Limb (tissue), 2 donors: ENCODE results near the gene THPO.

Experiments used
- DNase-seq, 2 donors: peaks; one replicate each; pipeline ENCODE4 v3.0.0-alpha.2; 2016; ENCODE audit errors: extremely low spot score in 2 of 2

The THPO gene

DNA sequence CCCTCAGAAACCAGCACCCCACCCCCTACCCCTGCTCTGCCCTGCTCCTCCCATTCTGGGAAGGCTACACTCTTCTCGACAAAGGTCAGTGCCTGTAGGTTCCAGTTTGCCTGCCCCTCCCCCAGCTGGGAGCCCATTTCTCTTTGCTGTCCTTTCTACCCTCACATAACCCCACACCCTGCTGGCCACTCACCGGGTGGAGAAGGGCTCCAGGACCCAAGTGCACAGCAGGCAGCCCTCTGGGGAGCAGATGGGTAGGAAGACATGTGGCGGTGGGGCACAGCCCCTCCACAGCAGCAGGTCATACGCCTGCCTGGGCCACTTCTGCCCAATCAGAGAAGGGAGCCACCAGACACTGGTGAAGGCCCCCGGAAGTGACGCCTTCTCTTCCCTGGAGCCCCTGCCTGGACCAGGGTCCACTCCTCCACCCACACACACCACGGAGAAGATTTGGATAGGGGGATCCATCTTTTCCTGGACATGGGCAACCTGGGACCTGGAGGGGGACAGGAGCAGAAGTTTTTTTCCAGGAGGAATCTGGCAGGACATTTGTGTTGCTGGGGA, at the start of gene THPO:
Gene THPO, minus strand, starts transcription at position 326 of the 564 bp plus-strand sequence. CDS start 1,948 bp downstream, outside the sequence.
- peak in 1 of 2 donors; percentile 39 for DNase-seq

DNA sequence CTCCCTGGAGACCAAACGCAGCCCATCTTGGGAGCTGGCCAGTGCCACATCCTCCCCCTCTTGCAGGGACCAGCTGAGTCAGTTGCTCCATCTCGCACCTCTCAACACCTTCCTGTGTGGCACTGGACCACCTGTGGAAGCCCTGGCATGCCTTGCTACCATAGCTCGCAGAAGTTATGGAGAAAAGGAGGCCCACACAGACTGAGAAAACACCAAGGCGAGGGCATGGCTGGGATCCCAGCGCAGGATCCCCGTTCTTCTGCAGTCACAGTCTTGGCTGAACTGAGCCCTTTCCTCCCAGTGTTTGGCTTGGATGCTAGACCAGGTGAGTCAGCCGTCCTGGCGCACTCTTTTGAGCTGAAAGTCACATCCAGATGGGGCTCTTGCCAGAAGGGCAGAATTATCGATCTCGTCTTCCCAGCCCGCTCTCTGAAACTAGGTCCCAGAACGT, 48.7 kb upstream of the THPO start:
- peak in 1 of 2 donors; percentile 48 for DNase-seq

DNA sequence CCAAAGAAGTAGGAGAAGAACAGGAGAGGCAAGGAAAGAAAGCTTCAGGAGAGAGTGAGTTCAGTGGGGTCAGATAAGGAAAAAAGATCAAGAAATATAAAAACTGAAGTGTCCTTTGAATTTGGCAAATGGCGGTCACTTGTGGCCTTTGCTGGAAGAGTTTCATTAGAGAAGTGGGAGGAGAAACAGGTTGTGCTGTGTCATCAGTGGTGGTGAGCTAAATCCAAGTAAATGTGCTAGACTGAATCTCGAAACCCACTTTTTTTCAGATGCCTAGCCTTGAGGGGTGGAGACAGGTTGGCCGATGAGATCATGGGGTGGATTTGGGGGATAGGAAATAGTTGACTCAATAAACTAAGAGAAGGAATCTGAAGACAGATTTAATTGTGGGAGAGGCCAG, 45.6 kb upstream of the THPO start:
- DNase-seq = no peak

- DNase-seq = no peak
These were observed 41.2 kb upstream of the THPO start for GRCh38 chr3:184419171-184419570.

GRCh38 chr3:184417619-184418327, 39.8 kb upstream of the THPO start:
- peak in 1 of 2 donors; percentile 70 for DNase-seq

DNA sequence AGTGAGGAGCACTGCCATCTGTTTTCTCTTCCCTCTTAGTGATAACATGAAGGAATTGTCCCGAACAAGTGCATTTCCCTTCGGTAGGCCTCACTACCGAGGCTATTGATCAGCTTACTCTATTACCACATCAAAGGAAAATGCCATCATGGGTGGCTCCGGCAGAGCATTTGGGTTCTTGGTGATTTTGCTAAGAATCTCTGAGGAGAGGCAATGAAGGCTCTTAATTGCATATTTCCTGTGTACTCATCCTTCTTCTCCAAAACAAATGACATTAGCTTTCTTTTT, 37.1 kb upstream of the THPO start:
- no peak for DNase-seq

- no peak for DNase-seq
These were observed 36.6 kb upstream of the THPO start for GRCh38 chr3:184414418-184415202.

GRCh38 chr3:184409946-184410500, 32.0 kb upstream of the THPO start:
- no peak for DNase-seq

DNA sequence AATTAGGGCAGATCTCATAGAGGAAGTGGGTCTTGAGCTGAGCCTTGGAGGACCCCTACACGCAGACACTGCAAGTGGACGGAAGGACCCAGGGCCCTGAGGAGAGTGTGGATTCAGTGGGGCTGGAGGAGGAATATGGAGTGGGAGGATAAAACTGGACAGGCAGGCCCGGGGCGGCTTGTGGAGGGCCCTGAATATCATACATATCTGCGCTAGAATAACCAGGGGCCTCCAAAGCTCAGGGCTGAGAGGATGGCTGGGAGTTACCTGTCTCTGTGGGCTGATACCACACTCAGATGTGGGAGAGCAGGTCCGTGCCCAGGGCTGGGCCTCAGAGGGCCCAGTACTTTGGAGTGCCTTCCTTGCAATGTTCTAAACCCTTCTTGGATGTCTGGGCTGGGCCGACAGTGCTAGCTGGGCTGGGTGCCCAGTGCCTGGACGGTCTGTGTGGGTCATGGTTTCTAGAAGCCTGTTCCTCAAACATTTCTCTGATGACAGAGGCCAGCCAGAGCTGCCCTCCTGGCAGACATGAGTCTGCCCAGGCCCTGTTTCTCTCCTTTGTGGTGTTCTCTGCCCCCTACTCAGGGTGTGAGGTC, 31.4 kb upstream of the THPO start:
- no peak for DNase-seq

GRCh38 chr3:184405075-184406030, 27.3 kb upstream of the THPO start:
- no peak for DNase-seq

GRCh38 chr3:184399410-184399809, 21.4 kb upstream of the THPO start:
- DNase-seq = peak in 1 of 2 donors; percentile 51

GRCh38 chr3:184395320-184395660, 17.3 kb upstream of the THPO start:
- no peak for DNase-seq

- DNase-seq = no peak
These were observed 13.3 kb upstream of the THPO start for GRCh38 chr3:184391266-184391665.

GRCh38 chr3:184389935-184390528, 12.0 kb upstream of the THPO start:
- DNase-seq = no peak

DNA sequence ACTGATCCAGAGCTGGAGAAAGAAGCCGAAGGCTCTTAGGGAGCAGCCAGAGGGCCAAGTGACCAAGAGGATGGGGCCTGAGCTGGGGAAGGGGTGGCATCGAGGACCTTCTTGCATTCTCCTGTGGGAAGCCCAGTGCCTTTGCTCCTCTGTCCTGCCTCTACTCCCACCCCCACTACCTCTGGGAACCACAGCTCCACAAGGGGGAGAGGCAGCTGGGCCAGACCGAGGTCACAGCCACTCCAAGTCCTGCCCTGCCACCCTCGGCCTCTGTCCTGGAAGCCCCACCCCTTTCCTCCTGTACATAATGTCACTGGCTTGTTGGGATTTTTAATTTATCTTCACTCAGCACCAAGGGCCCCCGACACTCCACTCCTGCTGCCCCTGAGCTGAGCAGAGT, 11.4 kb upstream of the THPO start:
- DNase-seq = no peak

- no peak for DNase-seq
These were observed 10.9 kb upstream of the THPO start for GRCh38 chr3:184388936-184389230.

GRCh38 chr3:184388164-184388935, 10.3 kb upstream of the THPO start:
- no peak for DNase-seq

- no peak for DNase-seq
These were observed 9.2 kb upstream of the THPO start for GRCh38 chr3:184387174-184387714.

GRCh38 chr3:184386047-184386806, 8.2 kb upstream of the THPO start:
- DNase-seq = no peak
